Erythroblast (primary cell): ENCODE results near the gene CCNY.

Experiments
- GATA1 ChIP-seq: IDR thresholded peaks from 2 replicates; pipeline ENCODE4 v1.6.1; 2011; ENCODE audit warnings: low read depth, mild to moderate bottlenecking, control low read depth, low read length, moderate library complexity
- POLR2A ChIP-seq: IDR thresholded peaks from 2 replicates; pipeline ENCODE4 v1.6.1; 2011; ENCODE audit warnings: mild to moderate bottlenecking, low read length

GRCh38 chr10:35320341-35320740 is 16.0 kb upstream of the CCNY start:
- TF ChIP-seq POLR2A = no peak
- TF ChIP-seq GATA1 = no peak
